ENCODE measurements around the gene FRAS1. TPM values are rescaled to one million over a fixed set of nuclear protein-coding genes. Genes with fewer than 3 reads are reported as not detected.

The FRAS1 gene
- total RNA-seq, 1 experiment from 2014 or later: 3.4 TPM

DNA sequence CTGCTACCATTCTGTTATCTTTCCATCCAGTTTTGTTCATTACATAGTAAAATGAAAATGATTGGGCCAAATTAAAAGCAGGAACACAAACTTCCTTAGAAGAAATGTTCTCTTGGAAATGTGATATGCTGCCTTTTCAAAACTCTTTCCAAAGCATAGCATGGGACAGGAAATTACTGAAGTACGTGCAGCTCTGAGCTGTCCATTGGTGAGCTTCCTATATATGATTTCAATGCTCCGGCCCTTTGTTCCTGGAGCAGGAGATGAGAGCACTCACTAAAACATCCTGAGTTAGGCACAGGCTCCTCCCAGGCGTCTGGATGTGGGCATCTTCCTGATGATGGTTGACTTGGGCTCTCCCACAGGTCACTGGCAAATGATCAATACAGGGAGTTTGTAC lies 461.4 kb downstream of the FRAS1 start:
- Histone ChIP-seq H2AFZ (ENCODE audit: low read length) (no peak overlapping the region), H4K20me1 (ENCODE audit: low read length) (no peaks in the 10 kb centered on the region), H3K9me2 (replicated peaks; ENCODE audit: low read length) (no peaks in the 10 kb centered on the region), H3K9ac (ENCODE audit: low read length) (no peak overlapping the region), H3K36me3 (ENCODE audit: low read depth, low read length) (no peaks in the 10 kb centered on the region; the same call in 1 of the 2 replicates), H3K4me2 (ENCODE audit: low read length) (no peak overlapping the region), H3K4me3 (ENCODE audit: low read length) (no peak overlapping the region), H3K27me3 (ENCODE audit: low read length) (no peaks in the 10 kb centered on the region), H3K4me1 (ENCODE audit: insufficient read depth, low read length) (no peaks in the 10 kb centered on the region), H3F3A (ENCODE audit: low read length, unreplicated experiment) (no peaks in the 10 kb centered on the region), H3K27ac (ENCODE audit: low read length) (no peak overlapping the region), H3K79me2 (ENCODE audit: low read length) (no peaks in the 10 kb centered on the region), H3K9me3 (ENCODE audit: low read length) (no peaks in the 10 kb centered on the region)
- DNase-seq (no peak), ATAC-seq (no peak)
- ChIA-PET CTCF (no interaction called here), POLR2A (ENCODE audit: unreplicated experiment) (interaction anchor here (0.6 kb wide), 1 partner anchor 130 kb away, joined by 3 read pairs; no protein-coding TSS in a partner anchor)
- no peak for TF ChIP-seq EZH2 (IDR thresholded peaks at IDR 0.05; ENCODE audit: low read length, unreplicated experiment)
- TF ChIP-seq EZH2phosphoT487 (IDR thresholded peaks at IDR 0.05; ENCODE audit: borderline replicate concordance, low read length): no peak
- TF ChIP-seq, protein P1, sequence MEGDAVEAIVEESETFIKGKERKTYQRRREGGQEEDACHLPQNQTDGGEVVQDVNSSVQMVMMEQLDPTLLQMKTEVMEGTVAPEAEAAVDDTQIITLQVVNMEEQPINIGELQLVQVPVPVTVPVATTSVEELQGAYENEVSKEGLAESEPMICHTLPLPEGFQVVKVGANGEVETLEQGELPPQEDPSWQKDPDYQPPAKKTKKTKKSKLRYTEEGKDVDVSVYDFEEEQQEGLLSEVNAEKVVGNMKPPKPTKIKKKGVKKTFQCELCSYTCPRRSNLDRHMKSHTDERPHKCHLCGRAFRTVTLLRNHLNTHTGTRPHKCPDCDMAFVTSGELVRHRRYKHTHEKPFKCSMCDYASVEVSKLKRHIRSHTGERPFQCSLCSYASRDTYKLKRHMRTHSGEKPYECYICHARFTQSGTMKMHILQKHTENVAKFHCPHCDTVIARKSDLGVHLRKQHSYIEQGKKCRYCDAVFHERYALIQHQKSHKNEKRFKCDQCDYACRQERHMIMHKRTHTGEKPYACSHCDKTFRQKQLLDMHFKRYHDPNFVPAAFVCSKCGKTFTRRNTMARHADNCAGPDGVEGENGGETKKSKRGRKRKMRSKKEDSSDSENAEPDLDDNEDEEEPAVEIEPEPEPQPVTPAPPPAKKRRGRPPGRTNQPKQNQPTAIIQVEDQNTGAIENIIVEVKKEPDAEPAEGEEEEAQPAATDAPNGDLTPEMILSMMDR (conservative IDR thresholded peaks at IDR 0.05; ENCODE audit: low read depth, low read length): no peak
- intact Hi-C loops (cut with micrococcal nuclease): no loop called here
- BruUV-seq (replicated peaks): no TSS peak

DNA sequence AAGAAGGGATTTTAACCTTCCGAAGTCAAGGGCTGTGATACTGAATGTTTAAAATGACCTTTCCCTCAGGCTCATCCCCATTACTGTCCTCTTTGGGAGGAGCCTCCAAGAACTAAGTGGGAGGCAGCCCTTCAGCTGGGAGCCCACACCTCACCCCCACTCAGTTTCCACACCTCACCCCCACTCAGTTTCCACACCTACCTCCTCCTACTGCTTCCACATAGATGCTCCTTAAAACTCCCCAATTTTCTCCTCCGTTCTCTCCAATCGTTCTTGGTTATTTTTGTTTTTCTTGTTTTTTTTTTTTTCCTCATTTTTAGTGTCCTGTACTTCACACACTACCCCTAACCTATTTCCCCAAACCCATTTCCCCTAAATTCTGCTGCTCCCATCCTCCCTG lies 462.8 kb downstream of the FRAS1 start:
- Histone ChIP-seq H3K36me3 (ENCODE audit: low read depth, low read length) (no peaks in the 10 kb centered on the region; the same call in 1 of the 2 replicates), H3K9me2 (replicated peaks; ENCODE audit: low read length) (no peaks in the 10 kb centered on the region), H3K4me2 (ENCODE audit: low read length) (no peak overlapping the region), H3K4me3 (ENCODE audit: low read length) (no peak overlapping the region), H4K20me1 (ENCODE audit: low read length) (no peaks in the 10 kb centered on the region), H3K79me2 (ENCODE audit: low read length) (no peaks in the 10 kb centered on the region), H3K9me3 (ENCODE audit: low read length) (no peaks in the 10 kb centered on the region), H3F3A (ENCODE audit: low read length, unreplicated experiment) (no peaks in the 10 kb centered on the region), H3K4me1 (ENCODE audit: insufficient read depth, low read length) (no peaks in the 10 kb centered on the region), H3K27ac (ENCODE audit: low read length) (no peak overlapping the region), H2AFZ (ENCODE audit: low read length) (no peak overlapping the region), H3K9ac (ENCODE audit: low read length) (no peak overlapping the region), H3K27me3 (ENCODE audit: low read length) (no peaks in the 10 kb centered on the region)
- BruUV-seq (replicated peaks): no TSS peak
- DNase-seq: no peak
- TF ChIP-seq, protein P1 (conservative IDR thresholded peaks at IDR 0.05; ENCODE audit: low read depth, low read length): no peak
- TF ChIP-seq EZH2phosphoT487 (IDR thresholded peaks at IDR 0.05; ENCODE audit: borderline replicate concordance, low read length) (no peak), EZH2 (IDR thresholded peaks at IDR 0.05; ENCODE audit: low read length, unreplicated experiment) (no peak)
- ChIA-PET CTCF (no interaction called here), POLR2A (ENCODE audit: unreplicated experiment) (no interaction called here)
- no peak for ATAC-seq
- intact Hi-C loops (cut with micrococcal nuclease): no loop called here

DNA sequence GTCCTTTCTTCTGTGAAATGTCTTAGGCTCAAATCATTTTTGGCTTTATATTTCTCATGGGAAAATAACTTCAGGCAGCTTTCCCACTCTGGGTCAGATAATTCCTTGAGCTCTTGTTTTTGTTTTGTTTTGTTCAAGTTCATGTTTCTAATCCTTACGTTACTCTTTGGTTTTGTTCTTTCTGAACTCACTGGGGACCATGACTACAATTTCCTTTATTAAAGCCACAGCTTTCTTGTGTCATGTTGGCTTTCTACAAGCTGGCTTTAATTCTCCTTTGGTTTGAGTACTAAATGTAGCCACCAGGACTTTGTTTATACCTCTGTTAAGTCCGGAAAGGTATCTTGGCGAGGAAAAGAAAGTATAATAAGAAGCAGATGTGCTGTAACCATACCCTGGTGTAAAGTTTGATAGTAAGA lies 463.7 kb downstream of the FRAS1 start:
- DNase-seq: no peak
- Histone ChIP-seq H3K9ac (ENCODE audit: low read length) (no peak overlapping the region), H3K4me1 (ENCODE audit: insufficient read depth, low read length) (no peaks in the 10 kb centered on the region), H3K79me2 (ENCODE audit: low read length) (no peaks in the 10 kb centered on the region), H3K36me3 (ENCODE audit: low read depth, low read length) (no peaks in the 10 kb centered on the region; the same call in 1 of the 2 replicates), H3K4me3 (ENCODE audit: low read length) (no peak overlapping the region), H3K27ac (ENCODE audit: low read length) (no peak overlapping the region), H3K4me2 (ENCODE audit: low read length) (no peak overlapping the region), H4K20me1 (ENCODE audit: low read length) (no peaks in the 10 kb centered on the region), H2AFZ (ENCODE audit: low read length) (no peak overlapping the region), H3F3A (ENCODE audit: low read length, unreplicated experiment) (no peaks in the 10 kb centered on the region), H3K9me3 (ENCODE audit: low read length) (no peaks in the 10 kb centered on the region), H3K27me3 (ENCODE audit: low read length) (no peaks in the 10 kb centered on the region), H3K9me2 (replicated peaks; ENCODE audit: low read length) (no peaks in the 10 kb centered on the region)
- intact Hi-C loops (cut with micrococcal nuclease): no loop called here
- ChIA-PET POLR2A (ENCODE audit: unreplicated experiment) (no interaction called here), CTCF (no interaction called here)
- ATAC-seq: no peak
- BruUV-seq (replicated peaks): no TSS peak
- TF ChIP-seq EZH2 (IDR thresholded peaks at IDR 0.05; ENCODE audit: low read length, unreplicated experiment): no peak
- TF ChIP-seq EZH2phosphoT487 (IDR thresholded peaks at IDR 0.05; ENCODE audit: borderline replicate concordance, low read length): no peak
- TF ChIP-seq, protein P1 (conservative IDR thresholded peaks at IDR 0.05; ENCODE audit: low read depth, low read length): no peak

Measured in PC-3 (cell line).